NCI-H226 (cell line): Measurements from ENCODE around the gene P2RY14.

Experiments
- DNase-seq: peaks from one replicate; pipeline ENCODE4 v3.0.0-alpha.2; 2015

P2RY14 gene

GRCh38 chr3:151210676-151211381 is 67.5 kb downstream of the P2RY14 start:
- no peak for DNase-seq

- no peak for DNase-seq
Measured at GRCh38 chr3:151209654-151210053, 68.7 kb downstream of the P2RY14 start.

GRCh38 chr3:151206201-151206600 is 72.1 kb downstream of the P2RY14 start:
- no peak for DNase-seq

- no peak for DNase-seq
Measured at GRCh38 chr3:151205482-151205881, 72.9 kb downstream of the P2RY14 start.

GRCh38 chr3:151204530-151205402 is 73.6 kb downstream of the P2RY14 start:
- no peak for DNase-seq

GRCh38 chr3:151203051-151203420 is 75.3 kb downstream of the P2RY14 start, which contains the start of gene GPR171:
TSS of gene GPR171 (minus strand) at chr3:151203216. CDS start at chr3:151199386, 3,830 bp downstream.
- no peak for DNase-seq

- no peak for DNase-seq
Measured at GRCh38 chr3:151201051-151201730, 77.2 kb downstream of the P2RY14 start.

- no peak for DNase-seq
Measured at GRCh38 chr3:151200586-151200985, 77.8 kb downstream of the P2RY14 start.

- DNase-seq, result no peak
Measured at GRCh38 chr3:151199554-151200438, 78.5 kb downstream of the P2RY14 start.

- DNase-seq, result no peak
Measured at GRCh38 chr3:151198849-151199248, 79.5 kb downstream of the P2RY14 start.

GRCh38 chr3:151197981-151198767 is 80.2 kb downstream of the P2RY14 start:
- DNase-seq, result no peak

GRCh38 chr3:151197228-151197627 is 81.1 kb downstream of the P2RY14 start:
- DNase-seq, result no peak

- DNase-seq, result no peak
Measured at GRCh38 chr3:151196434-151196833, 81.9 kb downstream of the P2RY14 start.

- no peak for DNase-seq
Measured at GRCh38 chr3:151195826-151196225, 82.5 kb downstream of the P2RY14 start.

GRCh38 chr3:151192545-151192944 is 85.8 kb downstream of the P2RY14 start:
- DNase-seq, result no peak

GRCh38 chr3:151191095-151191494 is 87.2 kb downstream of the P2RY14 start:
- no peak for DNase-seq

- DNase-seq, result no peak
Measured at GRCh38 chr3:151183265-151183671, 95.1 kb downstream of the P2RY14 start.

GRCh38 chr3:151182349-151183079 is 95.8 kb downstream of the P2RY14 start:
- no peak for DNase-seq

GRCh38 chr3:151178208-151178845 is 100.0 kb downstream of the P2RY14 start:
- DNase-seq, result no peak

GRCh38 chr3:151175952-151176351 is 102.4 kb downstream of the P2RY14 start:
- DNase-seq, result no peak
